HepG2 (cell line): ENCODE results near the gene CREB3. TPM values are rescaled to one million over a fixed set of nuclear protein-coding genes. Genes with fewer than 3 reads are reported as not detected.

Experiments
- CENPX ChIP-seq: sonication (generic); formaldehyde crosslinking; IDR thresholded peaks from 2 replicates; pipeline ENCODE4 v1.9.0; 2021; ENCODE audit warnings: mild to moderate bottlenecking, missing genetic modification reagents, moderate library complexity
- CHCHD3 ChIP-seq: sonication (generic); formaldehyde crosslinking; IDR thresholded peaks from 2 replicates; pipeline ENCODE4 v1.8.0; 2022; ENCODE audit warnings: mild to moderate bottlenecking, missing genetic modification reagents, moderate library complexity
- GPN1 ChIP-seq: sonication (generic); formaldehyde crosslinking; IDR thresholded peaks from 2 replicates; pipeline ENCODE4 v1.5.1; 2020; ENCODE audit warnings: missing genetic modification reagents, borderline replicate concordance
- JUND ChIP-seq: sonication (generic); formaldehyde crosslinking; IDR thresholded peaks from 2 replicates; pipeline ENCODE4 v1.8.0; 2022; ENCODE audit warnings: mild to moderate bottlenecking, missing genetic modification reagents
- KDM5B ChIP-seq: sonication (generic); formaldehyde crosslinking; IDR thresholded peaks from 2 replicates; pipeline ENCODE4 v1.4.0; 2020; ENCODE audit warnings: missing genetic modification reagents, mild to moderate bottlenecking, borderline replicate concordance
- KLF15 ChIP-seq: sonication (generic); formaldehyde crosslinking; IDR thresholded peaks from 2 replicates; pipeline ENCODE4 v1.8.1; 2023; ENCODE audit warnings: borderline replicate concordance, mild to moderate bottlenecking, inconsistent platforms, missing genetic modification reagents, mixed read lengths
- NCOA2 ChIP-seq: sonication (generic); formaldehyde crosslinking; IDR thresholded peaks from 2 replicates; pipeline ENCODE4 v1.8.0; 2022; ENCODE audit warnings: inconsistent platforms
- PHF5A ChIP-seq: IDR thresholded peaks from one replicate; pipeline ENCODE4 v1.6.1; 2018; ENCODE audit warnings: low read depth, missing genetic modification reagents; ENCODE audit not compliant: unreplicated experiment
- POLR2AphosphoS2 ChIP-seq: IDR thresholded peaks from 2 replicates; pipeline ENCODE4 v1.6.1; 2011; ENCODE audit warnings: low read depth, low read length, improper control_type of control experiment
- PRPF4 ChIP-seq: fragments of 200-400 bp; formaldehyde crosslinking; IDR thresholded peaks from 2 replicates; pipeline ENCODE4 v1.6.1; 2016; ENCODE audit warnings: low read length, low read depth; ENCODE audit not compliant: poor library complexity, severe bottlenecking
- PTBP1 ChIP-seq: fragments of 200-400 bp; formaldehyde crosslinking; IDR thresholded peaks from 2 replicates; pipeline ENCODE4 v1.6.1; 2018; ENCODE audit warnings: low read length, low read depth; ENCODE audit not compliant: poor library complexity, severe bottlenecking
- RERE ChIP-seq: IDR thresholded peaks from 2 replicates; pipeline ENCODE4 v1.6.1; 2016; ENCODE audit warnings: low read depth, missing genetic modification reagents, missing compliant biosample characterization
- SCMH1 ChIP-seq: sonication (generic); formaldehyde crosslinking; IDR thresholded peaks from 2 replicates; pipeline ENCODE4 v1.9.0; 2021; ENCODE audit warnings: missing genetic modification reagents, mild to moderate bottlenecking, borderline replicate concordance
- TP53 ChIP-seq: sonication (generic); formaldehyde crosslinking; conservative IDR thresholded peaks from 2 replicates; pipeline ENCODE4 v1.4.0; 2020; ENCODE audit warnings: missing genetic modification reagents
- ZBTB2 ChIP-seq: sonication (generic); formaldehyde crosslinking; IDR thresholded peaks from 2 replicates; pipeline ENCODE4 v1.8.0; 2022; ENCODE audit warnings: low read depth, missing genetic modification reagents
- ZNF10 ChIP-seq: sonication (generic); formaldehyde crosslinking; IDR thresholded peaks from 2 replicates; pipeline ENCODE4 v1.4.0; 2020; ENCODE audit warnings: mild to moderate bottlenecking, low read depth, missing genetic modification reagents, borderline replicate concordance
- ZNF180 ChIP-seq: sonication (generic); formaldehyde crosslinking; IDR thresholded peaks from 2 replicates; pipeline ENCODE4 v1.4.0; 2020; ENCODE audit warnings: low read depth, missing genetic modification reagents, borderline replicate concordance
- ZNF431 ChIP-seq: sonication (generic); formaldehyde crosslinking; IDR thresholded peaks from 2 replicates; pipeline ENCODE4 v1.9.0; 2022; ENCODE audit warnings: missing genetic modification reagents, low read depth, mild to moderate bottlenecking, borderline replicate concordance
- ZNF543 ChIP-seq: sonication (generic); formaldehyde crosslinking; IDR thresholded peaks from 2 replicates; pipeline ENCODE4 v1.4.0; 2020; ENCODE audit warnings: mild to moderate bottlenecking, missing genetic modification reagents
- ZNF775 ChIP-seq: sonication (generic); formaldehyde crosslinking; IDR thresholded peaks from 2 replicates; pipeline ENCODE4 v1.4.0; 2020; ENCODE audit warnings: missing genetic modification reagents, mild to moderate bottlenecking, moderate library complexity, borderline replicate concordance
- ZNF780A ChIP-seq: sonication (generic); formaldehyde crosslinking; IDR thresholded peaks from 2 replicates; pipeline ENCODE4 v1.8.0; 2022; ENCODE audit warnings: mild to moderate bottlenecking, missing genetic modification reagents, moderate library complexity
- ZSCAN12 ChIP-seq: sonication (generic); formaldehyde crosslinking; IDR thresholded peaks from 2 replicates; pipeline ENCODE4 v1.9.0; 2021; ENCODE audit warnings: mild to moderate bottlenecking, missing genetic modification reagents
- polyA plus RNA-seq, 8 experiments: library from polyadenylated mRNA; depleted of rRNA in 3 of 8; stranded (reverse) in 7 of 8; unstranded in 1 of 8; fragments of >200 nt; fragmentation: Illumina TruSeq in 4 of 8; extraction: Trizol in 4 of 8; gene quantifications; 2 replicates each; pipeline versions ENCODE4 v1.2.1 to v1.2.3, GENCODE V29; 2011 to 2016; ENCODE audit warnings: low read depth in 4 of 8, missing spikeins in 1 of 8, mixed read lengths in 1 of 8; ENCODE audit not compliant: insufficient read depth in 1 of 8
- total RNA-seq, 5 experiments: library from RNA; depleted of rRNA; stranded (reverse); fragments of >200 nt; fragmentation: Illumina TruSeq; extraction: Trizol; gene quantifications; 2 replicates each; pipeline ENCODE4 v1.2.3, GENCODE V29; 2016; ENCODE audit warnings: low read depth in 1 of 5

CREB3 gene
- total and polyA plus RNA-seq, 2 of the 13 experiments (the other 11 are each of a cell fraction or from before 2014, with no cell fraction given), result 11.1 to 34.2 TPM

GRCh38 chr9:35732185-35732799 is at the start of gene CREB3, which contains the start of gene TLN1 (continued):
- TF ChIP-seq RERE (CRISPR knock-in tag), result no peak
- TF ChIP-seq ZNF180 (CRISPR knock-in tag), result no peak
- TF ChIP-seq CHCHD3 (CRISPR knock-in tag), result no peak
- TF ChIP-seq PTBP1, result no peak
- TF ChIP-seq ZNF431, result no peak; the same call in 1 of the 2 replicates
- peak; percentile 79; the same call in 1 of the 2 replicates for TF ChIP-seq TP53 (CRISPR knock-in tag)
- no peak for TF ChIP-seq PHF5A (CRISPR knock-in tag)
- TF ChIP-seq KDM5B (CRISPR knock-in tag), result peak; percentile 70
- TF ChIP-seq ZNF780A, result no peak
- no peak for TF ChIP-seq ZSCAN12 (CRISPR knock-in tag)
- no peak for TF ChIP-seq CENPX (CRISPR knock-in tag)
- no peak for TF ChIP-seq SCMH1 (CRISPR knock-in tag)
- 0 out of 2 replicates have a peak, but pooled peaks have one; percentile 75 for TF ChIP-seq ZNF543
- TF ChIP-seq GPN1, result no peak
- TF ChIP-seq ZNF10 (CRISPR knock-in tag), result no peak
- TF ChIP-seq KLF15 (CRISPR knock-in tag), result no peak; the same call in 1 of the 2 replicates
- no peak for TF ChIP-seq NCOA2
- no peak for TF ChIP-seq POLR2AphosphoS2
- no peak for TF ChIP-seq ZNF775 (CRISPR knock-in tag)
- TF ChIP-seq ZBTB2 (CRISPR knock-in tag), result peak; percentile 97
- peak; percentile 47; the same call in 1 of the 2 replicates for TF ChIP-seq JUND
- TF ChIP-seq PRPF4, result no peak
